Effector memory CD4-positive, alpha-beta T cell (primary cell): ENCODE results near the gene FAM107A.

Experiments used
- DNase-seq, 3 donors: peaks; one replicate each; pipeline ENCODE4 v3.0.0-alpha.2; 2020
- H3K27ac ChIP-seq: 2 replicates; pipeline ENCODE4 v1.7.0; 2013; ENCODE audit warnings: mild to moderate bottlenecking, low read length, moderate library complexity; ENCODE audit not compliant: insufficient read depth, poor library complexity, severe bottlenecking
- H3K27me3 ChIP-seq: replicated peaks from 2 replicates; pipeline ENCODE4 v1.7.0; 2013; ENCODE audit warnings: mild to moderate bottlenecking, low read length; ENCODE audit not compliant: insufficient read depth, control insufficient read depth, poor library complexity, severe bottlenecking
- H3K36me3 ChIP-seq: 2 replicates; pipeline ENCODE4 v1.7.0; 2013; ENCODE audit warnings: mild to moderate bottlenecking, low read length, moderate library complexity; ENCODE audit not compliant: control insufficient read depth, insufficient read depth
- H3K4me1 ChIP-seq: 2 replicates; pipeline ENCODE4 v1.7.0; 2013; ENCODE audit warnings: low read length, mild to moderate bottlenecking; ENCODE audit not compliant: control insufficient read depth, insufficient read depth, poor library complexity, severe bottlenecking
- H3K4me3 ChIP-seq: 2 replicates; pipeline ENCODE4 v1.7.0; 2013; ENCODE audit warnings: low read length, low read depth, mild to moderate bottlenecking; ENCODE audit not compliant: insufficient read depth, poor library complexity, severe bottlenecking
- H3K9me3 ChIP-seq: 2 replicates; pipeline ENCODE4 v1.7.0; 2013; ENCODE audit warnings: mild to moderate bottlenecking, low read length, moderate library complexity; ENCODE audit not compliant: control insufficient read depth

The FAM107A gene

DNA sequence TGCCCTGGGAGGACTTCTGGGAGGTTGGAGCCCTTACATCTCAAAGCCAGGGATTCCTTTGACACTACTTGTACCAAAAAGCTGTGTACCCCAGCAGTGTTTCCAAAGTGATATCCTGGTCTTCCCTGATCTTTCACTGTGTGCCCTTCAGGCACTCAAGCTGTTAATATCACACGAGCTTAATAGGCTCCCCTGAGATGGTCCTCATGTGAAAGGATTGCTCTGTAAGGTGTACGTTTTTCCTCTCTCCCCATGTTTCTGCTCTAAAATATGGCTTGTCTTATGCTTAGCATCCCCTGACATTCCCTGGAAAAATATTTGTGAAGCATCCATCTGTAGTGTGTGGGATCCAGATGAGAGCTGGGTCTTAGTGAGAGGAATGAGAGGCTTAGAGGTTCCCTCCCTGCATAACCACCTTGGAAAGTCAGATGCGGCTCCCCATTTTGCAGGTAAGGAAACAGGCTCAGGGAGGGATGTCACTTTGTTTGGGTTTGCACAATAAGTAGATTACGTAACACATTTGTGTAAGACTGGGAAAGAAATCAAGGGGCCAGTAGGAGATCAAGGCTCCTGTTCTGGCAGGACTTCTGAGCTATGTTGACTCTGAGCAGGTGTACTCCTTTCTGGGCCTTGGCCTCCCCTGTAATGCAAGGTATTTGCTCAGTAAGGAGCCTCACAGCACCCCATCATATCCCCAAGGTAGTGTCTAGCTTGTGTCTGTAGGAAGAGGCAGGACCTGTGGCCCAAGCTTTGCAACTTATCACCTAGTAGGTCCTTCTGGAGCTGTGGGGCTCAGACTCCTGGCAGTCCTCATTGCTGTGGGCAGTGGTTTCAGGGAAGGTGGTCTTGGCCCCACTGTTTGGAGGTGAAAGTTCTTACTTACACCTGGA, 39.5 kb downstream of the FAM107A start:
- Histone ChIP-seq H3K27ac (no peak overlapping the region), H3K4me1 (no peaks in the 10 kb centered on the region), H3K36me3 (no peaks in the 10 kb centered on the region), H3K27me3 (no peaks in the 10 kb centered on the region), H3K9me3 (no peaks in the 10 kb centered on the region), H3K4me3 (no peak overlapping the region)
- DNase-seq, result no peak

DNA sequence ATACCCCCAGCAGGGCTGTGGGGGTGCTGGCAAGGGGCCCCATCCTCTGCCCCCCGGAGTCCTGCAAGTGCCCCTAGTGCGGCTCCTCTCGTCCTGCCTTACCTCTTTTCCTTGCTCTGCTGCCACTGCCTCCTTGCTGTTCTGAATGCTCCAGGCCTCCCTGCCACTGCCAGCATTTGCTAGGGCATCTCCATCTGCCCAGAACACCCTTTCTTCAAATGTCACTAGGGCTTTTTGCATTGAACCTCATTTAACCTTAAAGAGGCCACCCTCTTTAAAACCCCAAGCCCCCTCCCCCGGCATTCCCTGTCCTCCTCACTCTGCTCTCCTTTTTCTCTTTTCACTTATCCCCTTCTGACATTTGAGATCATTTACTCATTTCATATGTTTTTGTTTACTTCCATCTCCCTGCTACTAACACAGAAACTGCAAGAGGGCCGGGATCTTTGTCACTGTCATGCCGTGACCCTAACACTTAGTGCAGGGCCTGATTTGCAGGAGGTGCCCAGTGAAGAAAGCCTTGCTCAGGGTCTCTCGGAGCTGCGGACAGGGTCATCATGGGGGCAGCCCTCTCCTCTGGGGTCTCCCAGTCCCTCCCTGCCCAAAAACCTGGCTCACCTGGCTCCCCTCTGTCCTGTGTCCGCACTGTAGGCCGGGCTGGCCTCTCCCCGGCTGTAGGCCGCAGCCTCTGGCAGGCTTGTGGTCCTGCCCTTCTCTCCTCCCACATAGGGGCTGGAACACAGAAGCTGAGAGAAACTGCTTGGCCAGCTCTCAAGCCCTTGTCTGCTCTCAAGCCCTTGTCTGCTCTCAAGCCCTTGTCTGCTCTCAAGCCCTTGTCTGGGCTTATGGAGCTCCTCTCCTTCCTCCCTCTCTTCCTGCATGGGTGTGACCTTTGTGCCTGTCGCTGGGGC, 40.4 kb downstream of the FAM107A start, which contains the start of gene ACOX2:
ACOX2 (minus strand) TSS at position 690 of the 911 bp plus-strand sequence. CDS start 2,084 bp downstream, outside the sequence.
- Histone ChIP-seq H3K4me3 (no peak within 1 kb of the TSS), H3K27me3 (no peaks in the 10 kb centered on the region), H3K36me3 (no peaks in the 10 kb centered on the region), H3K9me3 (no peaks in the 10 kb centered on the region), H3K4me1 (no peaks in the 10 kb centered on the region), H3K27ac (no peak within 1 kb of the TSS)
- DNase-seq, result no peak

DNA sequence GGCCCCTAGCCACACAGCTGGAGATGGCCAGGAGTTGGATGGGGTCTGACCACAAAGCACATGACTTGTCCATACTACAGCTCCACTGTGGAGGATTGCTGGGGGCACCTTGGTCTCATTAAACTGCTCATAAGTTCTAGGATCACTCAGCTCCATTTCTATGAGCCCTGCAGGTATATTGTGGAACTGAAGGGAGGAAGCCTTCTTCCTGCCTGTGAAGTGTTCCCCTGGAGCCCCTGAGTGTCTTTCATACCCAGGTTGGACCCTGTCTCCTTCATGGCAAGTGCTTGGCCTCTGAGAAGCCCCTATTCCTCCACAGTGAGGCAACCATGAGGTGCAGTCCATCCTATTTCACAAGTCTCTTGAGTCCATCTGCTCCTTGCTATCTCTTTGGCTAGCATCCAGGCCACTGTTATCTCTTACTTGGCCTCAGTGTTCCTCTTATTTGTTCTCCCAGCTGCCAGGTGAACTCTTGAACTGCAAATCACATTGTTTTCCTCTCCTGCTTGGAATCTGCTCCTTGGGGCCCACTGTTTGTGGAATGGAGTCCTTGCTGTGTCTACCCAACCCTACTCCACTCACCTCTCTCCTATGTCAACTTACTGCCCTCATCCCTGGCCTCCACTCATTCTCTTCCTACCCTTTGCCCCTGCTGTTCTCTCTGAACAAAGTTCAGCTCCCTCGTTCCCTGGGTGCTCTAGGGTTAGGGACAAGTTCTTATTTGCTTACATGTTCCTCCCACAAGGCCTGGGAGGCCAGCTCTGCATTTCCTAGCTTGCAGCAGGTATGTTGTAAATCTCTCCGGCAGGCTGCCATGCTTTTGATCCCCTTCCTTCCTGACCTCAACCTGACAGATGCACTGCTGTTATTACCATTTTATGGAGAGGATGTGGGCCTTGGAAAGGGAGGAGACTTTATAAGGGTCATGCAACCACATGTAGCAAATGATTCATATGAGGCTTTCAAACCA, 41.4 kb downstream of the FAM107A start:
- Histone ChIP-seq H3K27ac (no peak overlapping the region), H3K4me1 (no peaks in the 10 kb centered on the region), H3K9me3 (no peaks in the 10 kb centered on the region), H3K36me3 (no peaks in the 10 kb centered on the region), H3K27me3 (no peaks in the 10 kb centered on the region), H3K4me3 (no peak overlapping the region)
- DNase-seq, result no peak

DNA sequence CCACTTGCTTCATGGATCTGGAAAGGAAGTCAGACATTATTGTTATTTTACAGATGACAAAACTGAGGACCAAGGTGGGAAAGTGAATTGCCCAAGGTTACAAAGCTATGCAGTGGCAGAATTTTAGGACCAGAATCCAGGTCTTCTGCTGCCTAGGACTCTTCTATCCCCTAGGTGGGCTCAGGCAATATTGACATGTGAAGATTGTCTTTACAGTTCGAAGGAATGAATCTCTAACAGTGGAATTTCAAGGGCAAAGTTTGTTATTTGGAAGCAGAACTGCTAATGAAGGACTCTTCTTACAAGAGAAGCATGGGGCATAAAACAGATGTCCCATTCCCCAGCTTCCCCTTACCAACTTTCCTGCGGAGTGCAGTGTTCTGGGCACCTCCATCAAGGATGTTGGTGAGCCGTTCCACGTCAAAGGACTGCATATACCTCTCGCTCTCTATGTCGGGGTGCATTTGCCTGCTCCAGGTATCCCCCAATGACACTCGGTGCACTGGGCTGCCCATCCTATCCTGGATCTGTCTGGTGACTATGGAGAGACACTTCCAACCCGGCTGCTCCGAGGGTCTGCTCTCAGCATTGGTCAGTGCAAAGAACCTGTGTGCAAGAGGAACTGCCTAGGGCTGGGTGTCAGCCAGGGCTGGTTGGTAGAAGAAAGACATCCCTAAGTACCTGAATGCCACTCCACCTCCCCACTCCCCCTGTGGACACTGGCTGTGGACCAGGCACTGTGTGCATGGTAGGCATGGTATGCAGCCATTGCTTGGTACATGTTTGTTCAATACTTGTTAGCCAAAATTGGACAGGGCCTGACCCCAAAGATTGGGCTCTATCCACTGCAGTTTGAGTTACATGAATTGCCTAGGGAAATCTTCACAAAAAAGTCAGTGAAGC, 42.3 kb downstream of the FAM107A start:
- no peaks in the 10 kb centered on the region for H3K4me1 ChIP-seq
- DNase-seq, result no peak
- H3K36me3 ChIP-seq, result no peaks in the 10 kb centered on the region
- H3K27ac ChIP-seq, result no peak overlapping the region
- no peaks in the 10 kb centered on the region for H3K9me3 ChIP-seq
- H3K27me3 ChIP-seq, result no peaks in the 10 kb centered on the region
- no peak overlapping the region for H3K4me3 ChIP-seq

DNA sequence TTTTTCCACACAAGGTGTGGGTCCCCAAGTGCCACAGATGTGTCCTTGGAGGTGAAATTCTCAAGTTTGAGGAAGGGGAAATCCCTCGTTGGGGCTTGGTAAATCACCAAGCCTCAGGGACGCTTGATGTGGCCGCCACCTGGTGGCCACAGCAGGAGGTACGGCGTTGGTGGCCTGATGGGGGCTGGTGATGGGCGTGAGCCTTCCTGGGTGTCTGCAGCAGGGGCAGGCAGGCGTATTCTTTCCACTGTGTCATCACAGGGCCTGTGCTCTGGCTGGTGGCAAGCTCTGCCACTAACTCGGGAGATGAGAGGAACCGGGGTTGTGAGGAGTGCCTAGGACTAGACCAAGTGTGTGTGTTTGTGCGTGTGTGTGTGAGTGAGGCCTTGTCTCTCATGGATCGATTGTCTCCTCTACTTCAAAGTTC, 44.4 kb downstream of the FAM107A start:
- Histone ChIP-seq H3K27ac (no peak overlapping the region), H3K4me1 (no peaks in the 10 kb centered on the region), H3K36me3 (no peaks in the 10 kb centered on the region), H3K9me3 (no peaks in the 10 kb centered on the region), H3K4me3 (no peak overlapping the region), H3K27me3 (no peaks in the 10 kb centered on the region)
- DNase-seq, result peak; percentile 55 to 61 (median 56)

DNA sequence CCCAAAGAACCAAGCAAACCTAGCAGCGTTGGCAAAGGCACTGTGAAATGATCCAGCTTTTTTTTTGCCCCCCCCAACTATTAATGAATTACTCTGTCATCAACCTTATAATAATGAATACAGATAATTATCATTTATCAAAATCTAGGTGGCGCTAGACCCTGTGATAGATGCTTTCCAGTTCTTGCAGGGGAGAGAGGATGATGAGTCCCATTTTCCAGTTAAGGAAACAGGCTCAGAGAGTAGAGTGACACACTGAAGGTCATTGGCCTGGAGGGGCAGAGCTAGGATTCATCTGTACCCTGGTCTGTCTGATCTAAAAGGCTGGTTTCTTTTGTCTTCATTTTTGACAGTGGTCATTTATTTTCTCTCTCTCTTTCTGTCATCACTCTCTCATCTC, 45.2 kb downstream of the FAM107A start:
- Histone ChIP-seq H3K9me3 (no peaks in the 10 kb centered on the region), H3K4me1 (no peaks in the 10 kb centered on the region), H3K27me3 (no peaks in the 10 kb centered on the region), H3K27ac (no peak overlapping the region), H3K4me3 (no peak overlapping the region), H3K36me3 (no peaks in the 10 kb centered on the region)
- no peak for DNase-seq

DNA sequence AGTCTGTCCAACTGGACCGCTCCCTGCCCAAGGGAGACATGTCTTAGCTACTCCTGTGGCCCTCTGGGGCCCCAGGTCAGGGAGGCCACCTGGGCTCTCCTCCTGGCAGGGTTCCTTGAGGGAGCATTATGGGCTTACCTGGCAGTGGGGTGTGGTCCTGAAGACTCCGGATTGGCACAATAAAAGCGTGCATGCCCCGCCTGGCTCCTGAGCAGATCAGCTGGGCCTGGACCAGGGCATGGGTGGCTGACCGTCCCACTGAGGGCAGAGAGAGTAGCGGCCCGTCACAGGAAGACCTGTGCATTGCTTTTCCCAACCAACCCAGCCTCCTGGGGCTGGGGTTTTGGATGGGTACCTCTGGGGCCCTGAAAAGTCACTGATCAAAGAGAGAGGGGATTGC, 45.6 kb downstream of the FAM107A start:
- DNase-seq, result no peak
- Histone ChIP-seq H3K4me1 (no peaks in the 10 kb centered on the region), H3K27me3 (no peaks in the 10 kb centered on the region), H3K4me3 (no peak overlapping the region), H3K9me3 (no peaks in the 10 kb centered on the region), H3K27ac (no peak overlapping the region), H3K36me3 (no peaks in the 10 kb centered on the region)

DNA sequence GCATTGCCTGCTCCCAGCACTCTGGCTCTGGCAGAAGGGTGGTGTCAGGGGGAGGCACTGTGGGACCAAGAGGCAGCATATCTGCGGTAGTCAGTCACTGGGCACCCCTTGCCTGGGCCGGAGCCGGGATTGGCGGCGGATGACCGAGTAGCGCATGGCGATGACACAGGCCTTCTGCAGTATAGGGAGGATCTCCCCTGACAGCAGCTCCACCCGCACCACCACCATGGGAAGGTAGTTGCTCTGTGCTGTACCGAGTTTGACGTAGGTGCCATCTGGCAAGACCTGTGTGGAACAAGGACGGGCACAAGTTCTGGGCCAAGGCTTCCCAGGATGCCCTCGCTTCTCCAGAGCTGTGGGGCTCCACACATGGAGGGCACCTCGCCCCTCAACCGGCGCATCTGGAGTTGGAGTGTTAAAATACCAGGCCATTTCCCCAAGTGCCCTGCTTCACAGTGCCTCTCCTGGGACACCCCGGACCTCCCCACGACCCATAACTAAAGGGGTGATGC, 46.8 kb downstream of the FAM107A start:
- no peak for DNase-seq
- Histone ChIP-seq H3K9me3 (no peaks in the 10 kb centered on the region), H3K36me3 (no peaks in the 10 kb centered on the region), H3K27me3 (no peaks in the 10 kb centered on the region), H3K4me3 (no peak overlapping the region), H3K27ac (no peak overlapping the region), H3K4me1 (no peaks in the 10 kb centered on the region)
